HepG2 (cell line): Measurements from ENCODE around the gene PSD4. TPM values are rescaled to one million over a fixed set of nuclear protein-coding genes. Genes with fewer than 3 reads are reported as not detected.

Experiments
- ATAC-seq: fragments of 200-7000 bp; cut with Tn5 transposase; 3 replicates; pipeline ENCODE4 v1.9.1; 2020; ENCODE audit warnings: mild to moderate bottlenecking, moderate library complexity
- BruUV-seq: library from RNA; stranded (reverse); fragments of 400-500 nt; replicated peaks from 2 replicates; lab custom pipeline; 2021; lab: Mats Ljungman, UMichigan
- CTCF ChIA-PET: fragments of 300-600 bp; formaldehyde crosslinking; extraction: SDS; loops from one replicate; lab custom pipeline; 2021; ENCODE audit warnings: low total read pairs, inconsistent platforms, low intra/inter-chr PET ratio; lab: Yijun Ruan, JAX
- POLR2A ChIA-PET: fragments of 350-600 bp; sonication (Branson Sonifier 250); formaldehyde crosslinking; loops from one replicate; lab custom pipeline; 2020; ENCODE audit warnings: antibody characterized with exemption, inconsistent platforms; lab: Yijun Ruan, JAX
- DNase-seq: peaks from one replicate; pipeline ENCODE4 v3.0.0-alpha.2; 2015; ENCODE audit warnings: low spot score
- FAIRE-seq: peaks from 3 replicates; lab custom pipeline; 2011; peaks lifted over from hg19 to GRCh38; lab: Jason Lieb, UNC
- H2AFZ ChIP-seq: one replicate; pipeline ENCODE4 v1.6.1; 2011; ENCODE audit warnings: low read length, inconsistent platforms
- H3K27ac ChIP-seq: fragments of 300-600 bp; 3 replicates; pipeline ENCODE4 v1.8.0; 2011; ENCODE audit warnings: mixed run types, mild to moderate bottlenecking, mixed read lengths, low read length, inconsistent platforms; ENCODE audit not compliant: insufficient read depth; ENCODE audit errors: extremely low read length
- H3K27me3 ChIP-seq, 2 experiments: fragments of 200-600 bp in 1 of 2; 2 replicates in 1 of 2; 3 replicates in 1 of 2; pipeline versions ENCODE4 v1.6.0 to v1.8.0; 2011; ENCODE audit warnings: low read length in 2 of 2, mild to moderate bottlenecking in 2 of 2, moderate library complexity in 2 of 2, inconsistent platforms in 1 of 2; ENCODE audit not compliant: insufficient read depth in 2 of 2, control insufficient read depth in 1 of 2
- H3K36me3 ChIP-seq, 2 experiments: fragments of 200-600 bp in 1 of 2; replicated peaks in 1 of 2; 2 replicates in 1 of 2; 3 replicates in 1 of 2; pipeline versions ENCODE4 v1.5.1 to v1.8.0; 2011; ENCODE audit warnings: low read length in 2 of 2, inconsistent platforms in 1 of 2; ENCODE audit not compliant: insufficient read depth in 2 of 2, control insufficient read depth in 1 of 2
- H3K4me1 ChIP-seq: 2 replicates; pipeline ENCODE4 v1.5.1; 2012; ENCODE audit warnings: low read length, inconsistent platforms; ENCODE audit not compliant: insufficient read depth
- H3K4me2 ChIP-seq: 2 replicates; pipeline ENCODE4 v1.6.0; 2011; ENCODE audit warnings: low read depth, low read length, inconsistent platforms
- H3K4me3 ChIP-seq, 3 experiments: fragments of 200-600 bp in 1 of 3; sonication (generic), shearing (Covaris generic) in 1 of 3; replicated peaks in 1 of 3; 2 replicates each; pipeline ENCODE4 v1.5.1; 2011 to 2016; ENCODE audit warnings: low read length in 3 of 3, inconsistent platforms in 2 of 3, low read depth in 2 of 3, mild to moderate bottlenecking in 2 of 3, control low read depth in 1 of 3, mixed read lengths in 1 of 3; ENCODE audit not compliant: insufficient read depth in 1 of 3
- H3K79me2 ChIP-seq: one replicate; pipeline ENCODE4 v1.6.1; 2011; ENCODE audit warnings: low read length, inconsistent platforms; ENCODE audit not compliant: insufficient read depth
- H3K9ac ChIP-seq: 2 replicates; pipeline ENCODE4 v1.6.0; 2011; ENCODE audit warnings: mild to moderate bottlenecking, low read depth, low read length, inconsistent platforms; ENCODE audit not compliant: insufficient read depth
- H3K9me3 ChIP-seq: 2 replicates; pipeline ENCODE4 v1.5.1; 2012; ENCODE audit warnings: mild to moderate bottlenecking, low read length
- H4K20me1 ChIP-seq: 2 replicates; pipeline ENCODE4 v1.6.0; 2011; ENCODE audit warnings: inconsistent platforms, mild to moderate bottlenecking, low read length, moderate library complexity; ENCODE audit not compliant: insufficient read depth
- ERF ChIP-seq: IDR thresholded peaks from 2 replicates; pipeline ENCODE4 v1.6.1; 2018; ENCODE audit warnings: missing biosample characterization, missing genetic modification reagents
- ETV5 ChIP-seq: IDR thresholded peaks from 2 replicates; pipeline ENCODE4 v1.6.1; 2018; ENCODE audit warnings: missing biosample characterization, missing genetic modification reagents, inconsistent platforms, borderline replicate concordance
- FOSL2 ChIP-seq: sonication (generic); formaldehyde crosslinking; IDR thresholded peaks from 2 replicates; pipeline ENCODE4 v1.4.0; 2020; ENCODE audit warnings: missing genetic modification reagents
- HDAC1 ChIP-seq: sonication (generic); formaldehyde crosslinking; IDR thresholded peaks from 2 replicates; pipeline ENCODE4 v1.5.1; 2020; ENCODE audit warnings: mild to moderate bottlenecking, missing genetic modification reagents
- HOXA5 ChIP-seq: sonication (generic); formaldehyde crosslinking; IDR thresholded peaks from 2 replicates; pipeline ENCODE4 v1.4.0; 2020; ENCODE audit warnings: missing genetic modification reagents
- IRF2 ChIP-seq: IDR thresholded peaks from 2 replicates; pipeline ENCODE4 v1.6.1; 2018; ENCODE audit warnings: missing genetic modification reagents, missing compliant biosample characterization
- KLF13 ChIP-seq: sonication (generic); formaldehyde crosslinking; IDR thresholded peaks from 2 replicates; pipeline ENCODE4 v1.4.0; 2020; ENCODE audit warnings: mild to moderate bottlenecking, missing genetic modification reagents
- PAF1 ChIP-seq: IDR thresholded peaks from 2 replicates; pipeline ENCODE4 v1.6.1; 2016; ENCODE audit warnings: missing genetic modification reagents, missing compliant biosample characterization
- POLR2A ChIP-seq, 2 experiments: IDR thresholded peaks; 2 replicates each; pipeline ENCODE4 v1.6.1; 2011; ENCODE audit warnings: low read depth in 2 of 2, low read length in 2 of 2, mild to moderate bottlenecking in 1 of 2, moderate library complexity in 1 of 2; ENCODE audit not compliant: insufficient read depth in 1 of 2
- POLR2AphosphoS5 ChIP-seq: IDR thresholded peaks from 2 replicates; pipeline ENCODE4 v1.6.1; 2012; ENCODE audit warnings: low read depth, low read length
- SMC3 ChIP-seq: IDR thresholded peaks from 2 replicates; pipeline ENCODE4 v1.6.1; 2011; ENCODE audit warnings: low read length, improper control_type of control experiment
- SP140L ChIP-seq: sonication (generic); formaldehyde crosslinking; IDR thresholded peaks from 2 replicates; pipeline ENCODE4 v1.4.0; 2020; ENCODE audit warnings: missing genetic modification reagents, borderline replicate concordance
- SSRP1 ChIP-seq: IDR thresholded peaks from 2 replicates; pipeline ENCODE4 v1.6.1; 2016; ENCODE audit warnings: control low read depth
- TARDBP ChIP-seq: sonication (generic); formaldehyde crosslinking; IDR thresholded peaks from 2 replicates; pipeline ENCODE4 v1.8.0; 2022; ENCODE audit warnings: mild to moderate bottlenecking, missing genetic modification reagents
- TEAD3 ChIP-seq: optimal IDR thresholded peaks from 2 replicates; pipeline ENCODE3; 2016; ENCODE audit warnings: borderline replicate concordance
- ZC3H13 ChIP-seq: sonication (generic); formaldehyde crosslinking; IDR thresholded peaks from 2 replicates; pipeline ENCODE4 v1.8.1; 2023; ENCODE audit warnings: mild to moderate bottlenecking, missing genetic modification reagents, moderate library complexity
- ZNF160 ChIP-seq: sonication (generic); formaldehyde crosslinking; IDR thresholded peaks from 2 replicates; pipeline ENCODE4 v1.8.0; 2022; ENCODE audit warnings: mild to moderate bottlenecking, inconsistent platforms, missing genetic modification reagents
- ZNF556 ChIP-seq: sonication (generic); formaldehyde crosslinking; IDR thresholded peaks from 2 replicates; pipeline ENCODE4 v1.4.0; 2020; ENCODE audit warnings: mild to moderate bottlenecking, missing genetic modification reagents, borderline replicate concordance
- ZNF709 ChIP-seq: sonication (generic); formaldehyde crosslinking; IDR thresholded peaks from 2 replicates; pipeline ENCODE4 v1.5.0; 2020; ENCODE audit warnings: mild to moderate bottlenecking, missing genetic modification reagents
- ZNF761 ChIP-seq: sonication (generic); formaldehyde crosslinking; conservative IDR thresholded peaks from 2 replicates; pipeline ENCODE4 v1.4.0; 2020; ENCODE audit warnings: mild to moderate bottlenecking, missing genetic modification reagents
- ZNF782 ChIP-seq: sonication (generic); formaldehyde crosslinking; IDR thresholded peaks from 2 replicates; pipeline ENCODE4 v1.4.0; 2020; ENCODE audit warnings: missing genetic modification reagents, mild to moderate bottlenecking, borderline replicate concordance
- ZNF790 ChIP-seq: sonication (generic); formaldehyde crosslinking; IDR thresholded peaks from 2 replicates; pipeline ENCODE4 v1.8.0; 2022; ENCODE audit warnings: missing genetic modification reagents, mild to moderate bottlenecking, borderline replicate concordance
- WGBS: methylation state at CpG from one replicate; pipeline ENCODE4 v1.1.6; 2017; ENCODE audit warnings: low lambda C conversion rate; 5-methylcytosine and 5-hydroxymethylcytosine counted together
- in situ Hi-C: cut with HindIII; loops from 2 replicates; pipeline ENCODE4 v1.10.0; 2017; ENCODE audit warnings: low pct_unique_long_range_greater_than_20kb; ENCODE audit not compliant: extremely low pct_ligation_motif_present
- intact Hi-C: fragments of 100-400 bp; cut with micrococcal nuclease; formaldehyde crosslinking; loops from one replicate; pipeline ENCODE4 v1.10.0; 2022; ENCODE audit not compliant: unreplicated experiment
- polyA plus RNA-seq, 8 experiments: library from polyadenylated mRNA; depleted of rRNA in 3 of 8; stranded (reverse) in 7 of 8; unstranded in 1 of 8; fragments of >200 nt; fragmentation: Illumina TruSeq in 4 of 8; extraction: Trizol in 4 of 8; gene quantifications; 2 replicates each; pipeline versions ENCODE4 v1.2.1 to v1.2.3, GENCODE V29; 2011 to 2016; ENCODE audit warnings: low read depth in 4 of 8, missing spikeins in 1 of 8, mixed read lengths in 1 of 8; ENCODE audit not compliant: insufficient read depth in 1 of 8
- total RNA-seq, 5 experiments: library from RNA; depleted of rRNA; stranded (reverse); fragments of >200 nt; fragmentation: Illumina TruSeq; extraction: Trizol; gene quantifications; 2 replicates each; pipeline ENCODE4 v1.2.3, GENCODE V29; 2016; ENCODE audit warnings: low read depth in 1 of 5

The PSD4 gene
- total and polyA plus RNA-seq, 2 of the 13 experiments (the other 11 are each of a cell fraction or from before 2014, with no cell fraction given): 5.8 to 9.4 TPM

GRCh38 chr2:113133704-113134598, 39.8 kb upstream of the PSD4 start:
- no peak overlapping the region for H3K9ac ChIP-seq
- BruUV-seq: no TSS peak
- FAIRE-seq (no peak), DNase-seq (no peak), ATAC-seq (no peak)
- H3K27ac ChIP-seq: no peak overlapping the region
- no peaks in the 10 kb centered on the region for H3K27me3 ChIP-seq
- in situ Hi-C loops: no loop called here
- no peak overlapping the region for H3K4me2 ChIP-seq
- H2AFZ ChIP-seq: no peak overlapping the region
- peaks cover 64% of the 10 kb centered on the region for H3K4me1 ChIP-seq
- H3K9me3 ChIP-seq: no peaks in the 10 kb centered on the region
- H3K79me2 ChIP-seq: peaks cover 10% of the 10 kb centered on the region
- no peak overlapping the region for H3K4me3 ChIP-seq
- POLR2A ChIA-PET: interaction anchor here (0.7 to 5.7 kb wide), 8 partner anchors 32 to 65 kb away, joined by 3 to 63 read pairs (median 4); no protein-coding TSS in a partner anchor
- intact Hi-C loops: no loop called here
- H4K20me1 ChIP-seq: no peaks in the 10 kb centered on the region
- CTCF ChIA-PET: interaction anchor here (5.4 kb wide), 1 partner anchor 54 kb away, joined by 35 read pairs; no protein-coding TSS in a partner anchor
- WGBS: 81% methylated on average over 7 of the region's 7 CpGs
- peaks cover 21 to 34% of the 10 kb centered on the region in 2 experiments; a peak in 4 of 5 replicates for H3K36me3 ChIP-seq
- TF ChIP-seq POLR2A (IDR thresholded peaks at IDR 0.05; ENCODE audit: insufficient read depth in 1 of 2, low read depth in 2 of 2, low read length in 2 of 2) (peak in 1 of 2 experiments; percentile 44; a peak in 1 of 4 replicates), SP140L (CRISPR knock-in tag) (no peak), HDAC1 (CRISPR knock-in tag) (0 out of 2 replicates have a peak, but pooled peaks have one; percentile 13), TARDBP (CRISPR knock-in tag) (0 out of 2 replicates have a peak, but pooled peaks have one; percentile 12), POLR2AphosphoS5 (peak; percentile 60), ZNF160 (CRISPR knock-in tag) (no peak), ZNF556 (CRISPR knock-in tag) (0 out of 2 replicates have a peak, but pooled peaks have one; percentile 59), ZC3H13 (peak; percentile 90; the same call in 1 of the 2 replicates), ZNF761 (CRISPR knock-in tag) (no peak), ERF (CRISPR knock-in tag) (0 out of 2 replicates have a peak, but pooled peaks have one; percentile 30), PAF1 (CRISPR knock-in tag) (peak; percentile 83; the same call in 1 of the 2 replicates), TEAD3 (CRISPR knock-in tag) (no peak), HOXA5 (CRISPR knock-in tag) (0 out of 2 replicates have a peak, but pooled peaks have one; percentile 39), KLF13 (CRISPR knock-in tag) (no peak), ETV5 (CRISPR knock-in tag) (peak; percentile 17; the same call in 1 of the 2 replicates), FOSL2 (CRISPR knock-in tag) (peak; percentile 45; the same call in 1 of the 2 replicates), ZNF782 (CRISPR knock-in tag) (0 out of 2 replicates have a peak, but pooled peaks have one; percentile 38), ZNF790 (0 out of 2 replicates have a peak, but pooled peaks have one; percentile 17), SMC3 (0 out of 2 replicates have a peak, but pooled peaks have one; percentile 5), ZNF709 (0 out of 2 replicates have a peak, but pooled peaks have one; percentile 21), IRF2 (CRISPR knock-in tag) (no peak), SSRP1 (CRISPR knock-in tag) (peak; percentile 82; the same call in 1 of the 2 replicates)
